Aorta (tissue), 5 donors: ENCODE data around the gene ACTC1. TPM values are rescaled to one million over a fixed set of nuclear protein-coding genes. Genes with fewer than 3 reads are reported as not detected.

Experiments
- ATAC-seq: fragments of 200-7000 bp; cut with Tn5 transposase; one replicate; pipeline ENCODE4 v1.9.1; 2022; ENCODE audit warnings: moderate library complexity; ENCODE audit not compliant: low FRiP score
- DNase-seq, 2 donors: peaks; one replicate each; pipeline ENCODE4 v3.0.0-alpha.2; 2020
- H3K27ac ChIP-seq, 2 donors: one replicate each; pipeline ENCODE4 v1.5.1; 2013; ENCODE audit warnings: low read length in 2 of 2, mild to moderate bottlenecking in 2 of 2, moderate library complexity in 2 of 2, control low read depth in 1 of 2, inconsistent platforms in 1 of 2, low read depth in 1 of 2
- H3K27me3 ChIP-seq, 2 donors: one replicate each; pipeline ENCODE4 v1.6.1; 2013; ENCODE audit warnings: control low read depth in 1 of 2, low read length in 1 of 2, mild to moderate bottlenecking in 1 of 2, moderate library complexity in 1 of 2; ENCODE audit not compliant: insufficient read depth in 2 of 2, control insufficient read depth in 1 of 2
- H3K36me3 ChIP-seq, 2 donors: one replicate each; pipeline ENCODE4 v1.6.1; 2013; ENCODE audit warnings: control low read depth in 1 of 2, low read length in 1 of 2, mild to moderate bottlenecking in 1 of 2; ENCODE audit not compliant: insufficient read depth in 2 of 2, control insufficient read depth in 1 of 2
- H3K4me1 ChIP-seq, 2 donors: one replicate each; pipeline ENCODE4 v1.6.1; 2013; ENCODE audit warnings: low read length in 2 of 2, control low read depth in 1 of 2, mild to moderate bottlenecking in 1 of 2, moderate library complexity in 1 of 2; ENCODE audit not compliant: insufficient read depth in 2 of 2, control insufficient read depth in 1 of 2
- H3K4me3 ChIP-seq, 2 donors: one replicate each; pipeline ENCODE4 v1.5.1; 2013; ENCODE audit warnings: low read length in 2 of 2, control low read depth in 1 of 2, mild to moderate bottlenecking in 1 of 2
- H3K9me3 ChIP-seq: one replicate; pipeline ENCODE4 v1.6.1; 2013; ENCODE audit warnings: mild to moderate bottlenecking, low read length; ENCODE audit not compliant: control insufficient read depth
- WGBS, 2 donors: extraction: QIAGEN DNeasy Blood & Tissue Kit; methylation state at CpG; one replicate each; pipeline ENCODE4 v1.1.7; 2013; 5-methylcytosine and 5-hydroxymethylcytosine counted together
- intact Hi-C, 2 donors: fragments of 100-400 bp; cut with DNase I; formaldehyde crosslinking; loops; one replicate each; pipeline versions ENCODE4 v1.14.2 to v1.15.0; 2022
- polyA plus RNA-seq, 2 donors: library from polyadenylated mRNA; stranded (reverse); fragments of 200-250 nt; gene quantifications; one replicate each; pipeline ENCODE4 v1.2.3, GENCODE V29; 2013
- total RNA-seq, 2 donors: library from RNA; stranded (reverse); fragmentation: NEBNext Ultra II Directional; extraction: Animal tissue kit (Norgen Biotek cat#: 25700); gene quantifications; one replicate each; pipeline ENCODE4 v1.2.1, GENCODE V29; 2021
- donor health status: healthy with polysubstance abuse.
- donor health status: Bipolar disorder and iron deficiency.
- donor health status: DM: no; HTN: no; CAD: no.
- donor health status: DM: no; HTN: no; CAD: no.
- donor health status: DM: yes; HTN: yes; CAD: no.

ACTC1 gene
- total and polyA plus RNA-seq, 4 donors = 28.6 to 2,067 (median 71.4) TPM

- no peak overlapping the region for H3K27ac ChIP-seq
- no peaks in the 10 kb centered on the region for H3K27me3 ChIP-seq
- H3K36me3 ChIP-seq = no peaks in the 10 kb centered on the region
- intact Hi-C loops = no loop called here
- peaks cover 0 to 2% of the 10 kb centered on the region in 2 donors for H3K4me1 ChIP-seq
- no peak overlapping the region for H3K4me3 ChIP-seq
- ATAC-seq (no peak), DNase-seq (no peak)
- no peaks in the 10 kb centered on the region for H3K9me3 ChIP-seq
- WGBS, 2 donors = 81 to 83% methylated on average over 3 of the region's 3 CpGs
Measured at GRCh38 chr15:34804776-34805175, 9.4 kb upstream of the ACTC1 start.

DNA sequence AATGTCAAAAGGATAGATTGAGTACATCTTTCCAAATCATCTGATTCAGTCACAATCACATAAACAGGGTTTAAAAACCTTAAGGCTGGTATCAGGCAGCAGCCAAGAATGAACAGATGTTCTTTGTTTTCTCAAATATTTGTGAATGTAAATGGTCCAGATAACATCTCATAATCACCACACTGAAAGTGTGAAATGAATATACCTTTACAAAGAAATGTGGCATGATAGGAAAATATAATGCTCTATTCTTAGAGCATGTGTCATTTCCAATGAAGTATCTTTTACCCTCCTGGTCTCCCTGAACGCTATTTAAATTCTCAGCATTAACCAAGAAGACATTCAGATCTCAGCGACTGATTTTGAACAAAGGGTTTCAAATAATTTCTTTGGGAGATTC lies 8.8 kb upstream of the ACTC1 start:
- Histone ChIP-seq H3K4me3 (no peak overlapping the region), H3K36me3 (no peaks in the 10 kb centered on the region), H3K4me1 (peaks cover 0 to 1% of the 10 kb centered on the region in 2 donors), H3K27ac (no peak overlapping the region), H3K9me3 (no peaks in the 10 kb centered on the region), H3K27me3 (no peaks in the 10 kb centered on the region)
- no peak for ATAC-seq
- no peak for DNase-seq
- WGBS, 2 donors = 70 to 79% methylated on average over 2 of the region's 2 CpGs
- intact Hi-C loops = no loop called here

- ATAC-seq = no peak
- no peak overlapping the region for H3K4me3 ChIP-seq
- WGBS, 2 donors = 87 to 89% methylated on average over 7 of the region's 7 CpGs
- DNase-seq = no peak
- peaks cover 0 to 5% of the 10 kb centered on the region in 2 donors for H3K4me1 ChIP-seq
- H3K9me3 ChIP-seq = no peaks in the 10 kb centered on the region
- intact Hi-C loops = no loop called here
- no peaks in the 10 kb centered on the region for H3K27me3 ChIP-seq
- no peaks in the 10 kb centered on the region for H3K36me3 ChIP-seq
- no peak overlapping the region for H3K27ac ChIP-seq
Measured at GRCh38 chr15:34802803-34803750, 7.7 kb upstream of the ACTC1 start.

DNA sequence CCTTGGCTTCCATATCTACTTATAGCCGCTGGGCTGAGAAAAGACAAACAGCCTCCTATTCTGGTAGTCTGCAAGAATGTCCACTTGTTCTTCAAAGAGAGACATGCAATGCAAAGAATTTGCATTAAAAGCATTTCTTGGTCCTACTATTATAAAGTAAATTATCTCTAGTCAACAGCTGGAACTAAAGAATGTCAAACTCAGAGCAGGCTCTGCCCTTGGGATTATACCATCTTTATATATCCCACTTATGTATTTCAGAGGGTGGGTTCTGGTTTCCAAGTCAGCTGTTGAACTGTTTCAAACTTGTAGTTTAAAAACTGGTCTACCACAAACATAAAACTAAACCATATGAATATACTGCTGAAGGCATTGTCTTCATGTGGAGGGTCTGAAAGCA lies 7.0 kb upstream of the ACTC1 start:
- DNase-seq = no peak
- Histone ChIP-seq H3K4me3 (no peak overlapping the region), H3K27ac (no peak overlapping the region), H3K27me3 (no peaks in the 10 kb centered on the region), H3K4me1 (peaks cover 0 to 5% of the 10 kb centered on the region in 2 donors), H3K36me3 (no peaks in the 10 kb centered on the region), H3K9me3 (no peaks in the 10 kb centered on the region)
- no peak for ATAC-seq
- 98 to 100% methylated on average over 1 of the region's 1 CpG for WGBS, 2 donors
- intact Hi-C loops = no loop called here

- no peaks in the 10 kb centered on the region for H3K27me3 ChIP-seq
- no peaks in the 10 kb centered on the region for H3K36me3 ChIP-seq
- DNase-seq (peak; percentile 87 to 93), ATAC-seq (peak; percentile 60)
- peaks cover 0 to 11% of the 10 kb centered on the region in 2 donors for H3K4me1 ChIP-seq
- no peak overlapping the region for H3K4me3 ChIP-seq
- no peaks in the 10 kb centered on the region for H3K9me3 ChIP-seq
- 29 to 32% methylated on average over 16 of the region's 16 CpGs for WGBS, 2 donors
- intact Hi-C loops = loop anchor here (5.0 kb wide), 4 partner anchors 43 to 103 kb away; no protein-coding TSS in a partner anchor
- H3K27ac ChIP-seq = peak overlapping the region; percentile 38 to 65
Measured at GRCh38 chr15:34799149-34800101, 4.1 kb upstream of the ACTC1 start.

DNA sequence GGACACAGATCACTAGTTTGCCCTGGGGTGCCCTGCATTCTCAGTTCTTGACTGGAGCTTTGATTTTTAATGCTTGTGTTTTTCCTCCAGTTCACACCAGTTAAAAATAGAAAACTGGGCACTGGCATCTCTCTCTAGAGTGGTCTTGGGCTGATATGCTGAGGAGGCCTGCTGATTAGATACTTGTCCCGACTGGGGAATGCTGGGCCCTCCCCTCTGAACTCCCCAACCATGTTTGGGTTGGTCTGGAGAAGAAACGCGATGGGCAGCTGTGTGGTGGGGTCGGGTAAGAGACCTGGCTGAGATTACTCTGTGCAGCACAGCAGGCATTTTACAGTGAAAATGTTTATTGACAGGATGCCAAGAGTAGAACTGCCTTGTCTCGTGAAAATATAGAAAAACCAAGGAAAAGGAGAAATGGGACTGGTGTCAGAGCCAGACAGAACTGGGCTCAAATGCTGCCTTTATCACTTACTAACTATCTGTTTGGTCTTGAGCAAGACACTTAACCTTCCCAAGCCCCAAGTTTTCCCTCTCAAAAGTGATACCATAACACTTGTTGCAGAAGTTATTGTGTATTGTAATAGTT lies 1.6 kb upstream of the ACTC1 start:
- DNase-seq (no peak), ATAC-seq (no peak)
- Histone ChIP-seq H3K4me3 (no peak overlapping the region), H3K4me1 (peaks cover 0 to 11% of the 10 kb centered on the region in 2 donors), H3K27ac (peak overlapping the region; percentile 30 to 58), H3K27me3 (no peaks in the 10 kb centered on the region), H3K9me3 (no peaks in the 10 kb centered on the region), H3K36me3 (no peaks in the 10 kb centered on the region)
- intact Hi-C loops = loop anchor here (5.0 kb wide), 4 partner anchors 45 to 105 kb away; no protein-coding TSS in a partner anchor
- 14 to 16% methylated on average over 5 of the region's 5 CpGs for WGBS, 2 donors

DNA sequence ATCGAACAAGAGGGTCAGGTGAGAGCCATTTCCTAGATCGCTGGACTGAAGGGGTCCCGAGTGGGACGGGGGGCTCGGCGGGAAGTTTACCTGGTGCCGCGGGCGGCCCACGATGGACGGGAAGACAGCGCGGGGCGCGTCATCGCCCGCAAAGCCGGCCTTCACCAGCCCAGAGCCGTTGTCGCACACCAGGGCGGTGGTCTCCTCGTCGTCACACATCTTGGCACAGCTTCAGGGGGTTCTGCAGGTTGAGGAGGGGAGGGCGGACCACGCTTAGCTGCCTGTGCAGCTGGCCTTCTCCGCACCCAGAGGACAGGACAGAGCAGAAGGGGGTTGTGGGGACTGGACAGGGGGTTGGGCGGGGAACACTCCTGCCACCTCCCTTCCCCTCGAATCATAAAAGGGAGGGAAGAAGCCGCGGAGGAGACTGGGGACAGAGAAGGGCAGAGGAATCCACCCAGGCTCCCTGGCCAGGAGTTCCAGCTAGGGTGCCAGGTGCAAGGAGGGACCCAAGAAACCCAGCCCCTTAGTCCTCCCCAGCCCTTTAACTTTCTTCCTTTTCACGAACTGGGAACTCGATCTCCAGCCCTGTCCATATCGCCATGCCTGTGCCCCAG lies 651 bp downstream of the ACTC1 start:
- peaks cover 3 to 4% of the 10 kb centered on the region in 2 donors for H3K36me3 ChIP-seq
- DNase-seq (peak; percentile 49 to 69), ATAC-seq (peak; percentile 27)
- peak overlapping the region; percentile 24 to 72 for H3K4me3 ChIP-seq
- no peaks in the 10 kb centered on the region for H3K9me3 ChIP-seq
- peak overlapping the region; percentile 73 to 83 for H3K27ac ChIP-seq
- H3K4me1 ChIP-seq = peaks cover 0 to 11% of the 10 kb centered on the region in 2 donors
- WGBS, 2 donors = 29 to 37% methylated on average over 31 to 33 of the region's 33 CpGs
- intact Hi-C loops = loop anchor here (5.0 kb wide), 5 partner anchors 48 to 108 kb away; no protein-coding TSS in a partner anchor
- no peaks in the 10 kb centered on the region for H3K27me3 ChIP-seq

GRCh38 chr15:34793901-34794300 lies 1.4 kb downstream of the ACTC1 start:
- intact Hi-C loops = loop anchor here in 1 of 2 donors (5.0 kb wide), 1 partner anchor 87 kb away; no protein-coding TSS in a partner anchor
- 11 to 17% methylated on average over 2 of the region's 2 CpGs for WGBS, 2 donors

More at GRCh38 chr15:34793901-34794300, 1.4 kb downstream of the ACTC1 start:
- Histone ChIP-seq H3K27ac (peak overlapping the region in 1 of 2 donors; percentile 37), H3K36me3 (peaks cover 3 to 4% of the 10 kb centered on the region in 2 donors), H3K4me3 (peak overlapping the region in 1 of 2 donors; percentile 15), H3K9me3 (no peaks in the 10 kb centered on the region), H3K27me3 (no peaks in the 10 kb centered on the region), H3K4me1 (peaks cover 0 to 8% of the 10 kb centered on the region in 2 donors)
- no peak for ATAC-seq
- DNase-seq = no peak
